GM21390 (cell line): Measurements from ENCODE around the gene NKIRAS2.
"Not testable (repeated sequence)": the region's sequence is repeated elsewhere in the genome, so short reads cannot be mapped to it uniquely, and the experiment has no call there.

Experiments used
- ATAC-seq: cut with Tn5 transposase; IDR thresholded peaks from one replicate; pipeline ENCODE4 v1.9.1; 2021; ENCODE audit not compliant: unreplicated experiment

The NKIRAS2 gene

DNA sequence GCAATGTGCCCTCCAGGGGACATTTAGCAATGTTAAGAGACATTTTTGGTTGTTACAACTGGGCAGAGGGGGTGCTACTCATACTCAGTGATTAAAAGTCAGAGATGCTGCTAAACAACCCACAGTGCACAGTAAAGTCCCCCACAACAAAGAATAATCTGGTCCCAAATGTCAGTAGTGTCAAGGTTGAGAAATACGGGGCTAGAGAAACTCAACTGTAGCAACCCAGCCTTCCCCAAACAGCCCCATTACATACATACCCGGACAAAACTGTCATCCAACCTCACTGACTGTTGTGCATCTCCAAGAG is 23.1 kb upstream of the NKIRAS2 start:
- no peak for ATAC-seq

DNA sequence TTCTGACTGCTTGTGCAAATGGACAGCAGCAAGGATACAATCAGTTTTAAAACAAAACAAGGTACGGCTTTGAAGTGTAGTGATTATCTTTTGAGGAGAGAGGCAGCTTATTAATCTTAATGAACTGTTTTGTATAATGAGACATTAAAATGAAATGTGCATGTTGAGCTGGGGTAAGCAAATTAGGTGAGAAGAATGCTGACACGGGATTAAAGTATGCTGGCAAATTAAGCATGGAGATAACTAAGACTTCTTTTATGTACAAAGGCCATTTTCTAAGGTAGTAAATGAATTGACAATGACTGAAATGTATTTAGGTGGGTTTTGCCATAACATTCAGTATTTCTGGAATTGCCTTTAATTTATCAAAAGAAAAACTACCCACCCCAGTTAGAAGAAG is 21.4 kb upstream of the NKIRAS2 start:
- no peak for ATAC-seq

DNA sequence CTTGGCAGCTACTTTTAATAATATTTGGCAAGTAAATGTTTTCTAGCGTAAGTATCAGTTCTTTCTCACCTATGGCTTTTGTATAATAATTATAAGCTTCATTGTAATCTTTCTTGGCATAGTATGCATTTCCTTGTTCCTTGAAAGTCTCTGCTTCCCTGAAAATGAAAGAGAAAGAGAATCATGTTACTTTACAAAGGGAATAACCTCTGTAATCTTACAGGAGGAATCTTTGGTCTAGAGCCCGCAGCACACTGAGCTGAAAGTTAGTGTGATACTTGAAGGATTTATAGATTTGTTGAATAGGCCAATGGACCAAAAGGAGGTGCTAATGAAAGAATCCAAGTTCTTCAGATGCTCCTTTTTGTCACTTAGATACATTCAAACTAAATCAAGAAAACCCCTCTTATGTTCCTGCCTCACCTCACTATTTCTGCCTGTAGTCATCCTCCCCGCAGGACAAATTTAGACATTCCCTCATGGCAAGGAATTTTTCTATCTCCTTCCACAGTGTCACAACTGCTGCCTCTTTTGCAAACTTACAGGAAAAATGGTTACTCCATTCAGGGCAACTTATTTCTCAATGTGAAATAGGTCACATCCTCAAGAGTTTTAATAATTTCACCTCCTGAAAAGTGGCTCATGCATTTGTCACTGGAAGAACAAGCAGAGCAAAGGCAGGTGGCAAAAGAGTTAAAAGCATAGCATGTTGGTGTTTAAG is 19.3 kb upstream of the NKIRAS2 start:
- ATAC-seq = no peak

DNA sequence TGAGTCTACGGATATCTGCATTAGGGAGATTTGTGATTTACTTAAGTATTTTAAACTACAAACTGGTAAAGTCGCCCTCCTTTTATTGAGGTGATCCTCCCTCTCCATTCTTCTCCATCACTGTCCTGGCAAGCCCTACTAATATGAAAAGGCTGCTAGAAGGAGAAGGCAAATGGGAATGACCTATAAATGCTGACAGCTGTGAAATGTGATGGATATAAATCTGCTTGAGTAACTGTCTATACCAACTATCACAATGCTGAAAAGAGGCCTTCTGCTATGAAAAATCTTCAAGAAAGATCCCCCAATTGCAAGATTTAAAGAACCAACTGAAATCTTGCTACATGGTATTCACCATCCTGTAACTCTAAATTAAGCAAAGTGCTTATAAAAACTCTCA is 18.2 kb upstream of the NKIRAS2 start:
- ATAC-seq = no peak

DNA sequence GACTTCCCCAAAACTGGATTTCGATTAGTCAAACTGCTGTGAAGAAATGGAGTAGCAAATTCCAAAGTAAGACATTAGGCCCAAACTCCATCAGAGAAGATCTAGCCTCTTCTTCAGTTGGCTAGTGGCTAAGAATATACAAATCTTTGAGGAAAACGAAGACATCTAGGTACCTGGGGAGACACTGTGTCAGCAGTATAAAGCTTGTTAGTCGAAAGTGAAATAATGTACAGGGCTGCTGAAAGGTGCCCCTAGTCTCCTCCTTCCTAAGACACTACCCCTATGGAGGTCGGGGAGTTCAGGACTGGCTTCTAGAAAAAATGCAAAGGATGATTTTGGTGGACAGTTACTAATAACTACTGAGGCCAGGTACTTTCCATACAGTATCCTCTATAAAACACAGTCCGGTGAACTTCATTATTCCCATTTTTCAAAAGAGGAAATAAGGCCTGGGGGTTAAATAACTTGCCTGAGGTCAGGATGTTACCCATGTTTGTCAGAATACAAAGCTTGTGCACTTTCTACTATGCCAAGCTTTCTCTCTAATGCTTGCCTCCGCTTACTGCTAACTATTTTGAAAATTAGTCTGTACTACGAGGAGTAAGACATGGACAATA is 17.6 kb upstream of the NKIRAS2 start:
- ATAC-seq = no peak

DNA sequence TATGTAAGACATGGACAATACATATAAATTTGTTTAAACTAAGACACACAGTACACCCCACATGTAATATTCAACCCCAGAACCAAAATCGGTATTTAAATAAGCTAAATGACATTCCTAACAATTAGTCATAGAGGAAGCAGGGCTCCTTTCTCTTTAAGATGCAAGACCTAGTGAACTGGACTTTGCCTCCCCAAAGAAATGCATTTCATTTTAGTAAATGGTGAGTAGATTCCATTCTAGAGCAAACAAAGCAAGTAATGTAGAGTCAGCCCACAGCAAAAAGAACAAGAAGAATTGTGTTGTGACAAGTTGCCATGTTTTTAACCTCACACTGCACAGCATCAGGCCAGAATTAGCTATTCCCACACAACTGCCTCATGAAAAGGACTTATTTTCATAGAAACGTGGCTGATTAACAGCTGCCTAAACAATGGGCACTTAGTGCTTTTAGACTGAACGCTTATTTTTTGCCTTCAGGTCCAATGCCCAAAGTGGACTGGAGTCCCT is 17.0 kb upstream of the NKIRAS2 start:
- ATAC-seq = no peak

DNA sequence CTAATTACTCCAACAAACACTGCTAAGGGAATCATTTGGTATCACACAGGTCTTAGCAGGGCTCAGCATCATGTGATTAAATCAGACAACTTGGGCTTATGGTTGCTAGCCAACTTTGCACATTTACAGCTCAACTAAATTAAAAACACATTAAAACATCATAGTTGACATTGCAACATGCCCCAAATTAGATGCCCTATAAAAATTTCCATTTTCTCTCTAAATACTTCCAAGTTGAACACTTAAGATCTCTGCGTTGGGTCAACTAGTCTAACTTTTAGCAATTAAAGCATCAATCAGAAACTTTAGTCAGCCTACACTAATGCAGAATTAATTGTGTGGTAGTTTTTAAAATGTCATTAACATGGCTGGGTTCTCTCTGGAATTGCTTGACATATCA is 14.7 kb upstream of the NKIRAS2 start:
- no peak for ATAC-seq

DNA sequence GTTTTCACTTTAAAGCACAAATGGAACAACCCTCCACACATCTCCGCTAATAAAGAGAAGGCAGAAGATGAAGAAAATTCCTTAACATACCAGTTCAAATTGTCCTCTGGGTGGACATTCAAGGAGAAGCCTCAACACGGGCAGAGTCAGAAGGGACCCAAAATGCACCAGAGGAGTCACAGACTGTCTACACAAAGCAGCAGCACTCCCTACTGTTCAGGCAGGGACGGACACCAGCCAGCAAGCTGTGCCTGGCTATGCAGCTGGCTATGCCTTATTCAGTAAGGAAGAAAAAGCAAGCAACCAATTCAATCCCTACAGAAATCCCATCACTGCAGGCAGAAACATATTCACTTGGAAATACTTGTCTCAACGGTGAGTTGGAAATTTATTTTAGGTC is 10.7 kb upstream of the NKIRAS2 start:
- no peak for ATAC-seq

DNA sequence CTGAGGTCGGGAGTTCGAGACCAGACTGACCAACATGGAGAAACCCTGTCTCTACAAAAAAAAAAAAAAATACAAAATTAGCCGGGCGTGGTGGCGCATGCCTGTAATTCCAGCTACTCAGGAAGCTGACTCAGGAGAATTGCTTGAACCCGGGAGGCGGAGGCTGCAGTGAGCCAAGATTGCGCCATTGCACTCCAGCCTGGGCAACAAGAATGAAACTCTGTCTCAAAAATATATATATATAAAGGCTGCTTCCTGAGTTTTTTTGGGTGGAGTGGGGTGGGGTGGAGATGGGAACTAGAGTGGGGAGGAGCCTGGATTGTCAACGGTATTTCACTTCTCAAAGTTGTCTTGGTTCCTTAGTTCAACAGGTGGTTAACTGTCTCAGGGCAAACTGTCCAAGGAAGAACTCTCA is 9.6 kb upstream of the NKIRAS2 start:
- not testable (repeated sequence) for ATAC-seq

DNA sequence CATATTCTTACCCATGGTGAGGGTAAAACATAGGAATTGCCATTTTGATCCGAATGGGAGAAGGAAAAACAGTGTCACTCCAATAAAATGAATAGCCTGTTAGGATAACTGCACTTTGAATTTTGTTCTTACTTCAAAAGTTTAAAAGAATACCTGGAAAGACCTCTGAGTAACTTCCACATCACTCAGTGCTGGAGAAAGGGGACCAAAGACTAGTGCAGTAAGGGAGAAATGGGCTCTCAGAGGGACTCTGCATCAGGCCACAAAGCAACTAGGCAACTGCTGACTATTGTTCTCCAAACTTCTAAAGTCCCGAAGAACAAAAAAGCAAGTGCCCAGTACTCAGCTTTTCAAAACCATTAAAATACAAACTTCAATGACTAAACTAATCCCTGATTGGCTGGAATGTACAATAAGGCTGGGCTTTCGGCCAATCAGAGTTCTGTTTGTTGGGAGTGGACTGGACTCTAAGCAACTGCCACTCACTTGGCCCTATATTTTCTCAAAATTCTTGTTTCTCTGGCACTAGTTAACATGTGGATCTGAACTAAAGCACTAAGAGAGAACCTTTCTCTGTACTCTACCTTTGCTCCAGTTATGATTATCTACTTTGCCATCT is 8.9 kb upstream of the NKIRAS2 start:
- no peak for ATAC-seq

DNA sequence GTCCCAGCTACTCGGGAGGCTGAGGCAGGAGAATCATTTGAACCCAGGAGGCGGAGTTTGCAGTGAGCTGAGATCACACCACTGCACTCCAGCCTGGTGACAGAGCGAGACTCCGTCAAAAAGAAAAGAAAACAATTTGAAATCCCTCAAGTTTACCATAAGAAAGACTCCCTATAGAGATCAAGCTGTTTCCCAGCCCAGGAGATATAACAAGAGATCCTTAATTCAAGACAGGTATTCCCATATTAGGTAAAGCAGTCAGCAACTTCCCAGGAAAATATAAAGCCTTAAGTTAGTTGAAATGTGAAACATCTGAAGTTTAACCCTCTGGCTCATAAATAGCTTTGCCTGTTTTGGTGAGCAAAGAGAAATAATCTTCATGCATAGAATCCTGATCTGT is 7.5 kb upstream of the NKIRAS2 start:
- ATAC-seq = not testable (repeated sequence)

DNA sequence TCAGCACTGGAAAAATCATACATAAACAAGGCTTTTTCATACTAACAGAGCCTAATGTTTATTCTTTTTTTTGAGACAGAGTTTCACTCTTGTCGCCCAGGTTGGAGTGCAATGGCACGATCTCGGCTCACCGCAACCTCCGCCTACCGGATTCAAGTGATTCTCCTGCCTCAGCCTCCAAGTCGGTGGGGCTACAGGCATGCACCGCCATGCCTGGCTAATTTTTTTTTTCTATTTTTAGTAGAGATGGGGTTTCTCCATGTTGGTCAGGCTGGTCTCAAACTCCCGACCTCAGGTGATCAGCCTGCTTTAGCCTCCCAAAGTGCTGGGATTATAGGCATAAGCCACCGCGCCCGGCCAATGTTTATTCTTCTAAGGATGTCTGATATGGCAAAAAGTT is 6.2 kb upstream of the NKIRAS2 start:
- not testable (repeated sequence) for ATAC-seq

DNA sequence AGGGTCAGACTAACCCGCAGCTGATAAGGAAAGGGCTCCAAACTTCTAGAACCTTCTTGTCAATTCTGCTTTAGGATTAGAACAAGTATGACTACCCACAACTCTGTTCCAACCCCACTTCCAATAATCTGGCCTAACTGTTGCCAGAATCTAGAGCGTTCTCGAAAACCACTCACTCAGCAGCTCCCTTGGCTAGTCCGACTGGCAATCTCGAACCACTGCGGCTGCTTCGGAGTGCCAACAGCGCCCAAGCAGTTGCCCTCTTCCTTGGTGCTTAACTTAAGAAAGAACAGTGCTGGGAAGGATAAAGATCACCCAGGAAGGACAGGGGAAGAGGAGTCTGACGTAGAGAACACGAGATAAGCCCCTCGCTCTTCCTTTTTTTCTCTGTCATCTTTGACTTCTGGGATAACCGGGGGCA is 3.5 kb upstream of the NKIRAS2 start:
- no peak for ATAC-seq

DNA sequence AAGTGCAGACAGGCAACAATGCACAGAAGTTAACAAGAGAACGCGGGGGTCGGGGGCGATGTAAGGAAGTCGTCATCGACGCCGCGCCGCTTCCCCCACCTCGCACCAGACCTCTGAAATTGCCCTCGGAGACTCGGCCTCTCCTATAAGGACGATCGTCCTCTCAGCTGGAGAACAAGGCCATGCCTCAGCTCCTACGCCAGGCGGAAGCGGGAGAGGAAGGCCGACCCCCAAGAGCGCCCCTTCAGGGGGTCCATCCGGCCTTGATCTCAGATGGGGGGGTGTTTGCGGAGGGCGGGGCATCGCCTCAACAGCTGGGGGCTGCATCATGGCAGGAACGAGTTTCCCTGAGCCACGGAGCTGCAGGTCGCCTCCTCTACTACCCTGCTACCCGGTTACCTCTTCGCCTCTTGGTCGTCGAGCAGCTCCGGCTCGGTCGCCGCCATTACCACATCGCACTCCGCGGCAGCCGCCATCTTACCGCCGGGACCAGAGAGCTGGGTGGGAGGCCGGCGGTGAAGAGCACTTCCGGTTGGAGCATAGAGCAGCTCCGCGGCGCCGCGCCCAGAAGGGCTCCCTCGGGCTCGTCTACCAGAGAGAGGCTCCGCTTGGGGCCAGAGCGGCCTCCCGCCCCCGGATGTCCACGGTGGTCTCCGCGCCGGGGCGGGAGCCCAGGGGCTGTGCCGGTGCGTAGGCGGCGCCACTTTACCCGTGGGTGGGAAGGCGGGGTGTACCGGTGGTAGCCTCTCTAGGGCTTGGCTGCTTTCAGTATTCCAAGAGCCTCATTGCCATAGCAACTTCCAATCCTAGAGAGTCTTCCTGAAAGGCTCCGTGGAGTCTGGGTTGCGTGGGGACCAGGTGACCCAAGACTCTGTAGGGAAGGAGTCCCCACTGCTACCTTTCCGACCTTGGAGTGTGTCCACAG is 2.7 kb upstream of the NKIRAS2 start, which contains the start of gene DNAJC7:
Gene DNAJC7 (minus strand): TSS at position 499 of the 925 bp plus-strand sequence. CDS start 23 bp downstream, at position 476.
- peak; percentile 80 for ATAC-seq

DNA sequence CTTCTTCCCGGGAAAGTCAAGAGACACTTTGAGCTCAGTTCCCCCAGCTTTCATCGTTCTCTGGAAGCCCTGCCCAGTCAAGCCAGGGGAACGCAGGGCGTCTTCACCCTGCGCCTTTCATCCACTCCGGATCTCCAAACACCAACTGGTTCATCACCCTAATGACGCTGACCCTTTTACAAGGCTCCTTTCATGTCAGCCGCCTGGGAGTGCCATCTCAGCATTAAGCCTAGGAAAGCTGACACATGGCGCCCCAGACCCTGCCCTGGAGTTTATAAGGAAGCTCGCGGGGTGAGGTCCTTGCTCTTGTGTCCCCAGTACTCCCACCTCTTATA is 2.1 kb upstream of the NKIRAS2 start:
- no peak for ATAC-seq

DNA sequence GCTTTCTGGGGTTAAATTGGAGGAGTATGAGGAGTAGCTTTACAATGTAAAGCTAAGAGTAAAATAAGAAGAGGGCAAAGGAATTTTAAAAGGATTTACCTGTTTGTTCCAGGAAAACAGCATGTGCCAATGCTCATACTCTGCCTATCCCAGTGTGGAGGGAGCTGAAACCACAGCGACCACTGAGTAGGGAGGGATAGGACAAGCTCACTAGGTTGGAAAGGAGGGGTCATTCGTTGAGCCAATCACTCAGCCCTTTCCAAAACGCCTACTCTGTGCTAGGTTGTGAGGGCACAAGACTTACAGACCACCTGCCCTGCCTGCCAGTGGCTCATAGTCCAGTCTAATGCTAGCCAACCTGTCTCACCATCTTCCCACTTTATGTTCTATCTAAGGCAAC is 1.6 kb upstream of the NKIRAS2 start:
- ATAC-seq = no peak

DNA sequence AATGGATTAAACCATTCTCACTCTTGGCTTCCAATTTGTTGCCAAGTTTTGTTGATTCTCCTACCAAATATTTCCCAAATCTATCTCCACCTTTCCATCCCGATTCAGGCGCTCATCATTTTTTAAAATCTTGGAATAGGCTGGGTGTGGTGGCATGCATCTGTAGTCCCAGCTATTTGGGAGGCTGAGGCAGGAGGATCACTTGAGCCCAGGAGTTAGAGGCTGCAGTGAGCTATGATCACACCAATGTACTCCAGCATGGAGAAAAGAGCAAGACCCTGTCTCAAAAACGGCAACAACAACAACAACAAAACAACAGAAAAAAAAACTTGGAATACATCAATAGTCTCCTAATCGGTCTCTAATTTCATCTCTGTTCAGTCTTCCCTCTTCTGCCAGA is 902 bp upstream of the NKIRAS2 start:
- ATAC-seq = no peak

DNA sequence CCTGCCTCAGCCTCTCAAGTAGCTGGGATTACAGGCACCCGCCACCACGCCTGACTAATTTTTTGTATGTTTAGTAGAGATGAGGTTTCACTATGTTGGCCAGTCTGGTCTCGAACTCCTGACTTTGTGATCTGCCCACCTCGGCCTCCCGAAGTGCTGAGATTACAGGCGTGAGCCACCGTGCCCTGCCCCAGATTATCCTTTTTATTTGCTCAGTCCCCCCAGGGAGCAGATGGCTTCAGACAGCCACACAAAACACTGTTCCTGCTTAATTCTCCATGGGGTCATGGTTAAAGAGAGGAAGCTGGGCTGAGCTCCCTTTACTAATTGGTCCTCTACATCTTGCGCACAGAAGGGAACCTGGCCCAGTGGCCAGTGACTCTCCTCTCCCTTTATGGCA is 955 bp downstream of the NKIRAS2 start:
- ATAC-seq = not testable (repeated sequence)

DNA sequence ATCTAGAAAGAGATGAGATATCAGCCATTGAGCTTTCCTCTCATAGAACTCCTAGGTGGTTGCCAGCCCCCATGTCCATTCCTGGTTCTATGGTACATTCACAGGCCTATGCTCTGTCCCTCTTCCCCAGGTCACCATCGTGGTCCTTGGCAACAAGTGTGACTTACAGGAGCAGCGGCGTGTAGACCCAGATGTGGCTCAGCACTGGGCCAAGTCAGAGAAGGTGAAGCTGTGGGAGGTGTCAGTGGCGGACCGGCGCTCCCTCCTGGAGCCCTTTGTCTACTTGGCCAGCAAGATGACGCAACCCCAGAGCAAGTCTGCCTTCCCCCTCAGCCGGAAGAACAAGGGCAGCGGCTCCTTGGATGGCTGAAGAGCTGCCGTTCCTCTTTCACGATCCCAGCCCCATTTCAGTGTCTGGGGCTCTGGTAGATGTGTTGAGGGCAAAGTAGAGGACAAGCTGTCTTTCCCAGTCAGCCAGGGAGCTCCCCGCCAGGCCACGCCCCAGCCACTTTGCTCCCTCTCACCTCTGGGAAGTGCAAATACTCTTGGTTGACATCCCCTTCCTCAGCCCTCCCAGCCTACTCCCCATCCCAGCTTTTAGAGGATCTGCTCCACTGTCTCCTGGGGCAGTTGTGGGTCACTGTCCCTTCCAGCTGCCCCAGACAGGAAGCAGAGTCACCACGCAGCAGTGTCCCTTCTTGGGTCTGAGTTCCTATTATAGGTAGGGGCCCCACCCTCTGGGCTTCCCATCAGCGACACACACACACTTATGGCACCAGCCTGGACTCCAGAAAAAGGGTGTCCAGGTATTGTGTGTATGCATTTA is 3.8 kb downstream of the NKIRAS2 start:
- ATAC-seq = no peak

DNA sequence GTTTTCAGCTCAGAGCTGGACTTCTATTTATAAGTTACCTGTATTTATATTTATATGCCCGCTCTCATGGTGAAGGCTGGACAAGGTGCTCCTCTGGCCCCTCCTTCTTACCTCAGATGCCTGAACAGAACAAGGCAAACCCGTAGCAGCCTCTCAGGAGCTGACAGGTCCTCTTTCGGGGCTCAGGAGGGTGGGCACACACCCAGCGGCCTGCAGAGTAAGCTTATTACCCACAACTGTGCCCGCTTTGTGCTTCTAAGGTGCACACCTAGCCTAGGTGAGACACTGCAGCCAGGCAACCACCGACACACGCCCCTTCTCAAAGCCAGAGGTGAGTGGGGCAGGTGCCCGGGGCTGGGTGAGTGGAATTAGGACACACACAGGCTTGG is 5.3 kb downstream of the NKIRAS2 start:
- ATAC-seq = no peak

DNA sequence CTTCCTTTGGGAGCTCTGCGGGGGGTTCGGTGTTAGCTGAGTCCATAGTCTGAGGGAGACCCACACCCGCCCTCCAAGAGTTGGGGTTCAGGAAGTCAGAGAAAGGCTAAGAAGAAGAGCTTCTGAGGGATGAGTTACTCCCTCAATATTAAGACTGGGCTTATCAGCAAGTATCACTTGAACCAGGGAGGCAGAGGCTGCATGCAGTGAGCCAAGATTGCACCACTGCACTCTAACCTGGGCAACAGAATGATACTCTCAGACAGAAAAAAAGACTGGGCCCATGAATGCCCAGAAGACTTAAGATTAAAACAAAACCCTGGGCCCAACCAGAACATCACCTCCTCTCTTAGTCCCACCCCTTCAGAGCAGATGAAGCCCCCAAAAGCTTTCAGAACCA is 6.0 kb downstream of the NKIRAS2 start:
- ATAC-seq = no peak
